Measurements from ENCODE around the gene TTLL4. TPM values are rescaled to one million over a fixed set of nuclear protein-coding genes. Genes with fewer than 3 reads are reported as not detected.

The TTLL4 gene
- total RNA-seq, 2 experiments from 2014 or later: 38.2 to 68.0 TPM

DNA sequence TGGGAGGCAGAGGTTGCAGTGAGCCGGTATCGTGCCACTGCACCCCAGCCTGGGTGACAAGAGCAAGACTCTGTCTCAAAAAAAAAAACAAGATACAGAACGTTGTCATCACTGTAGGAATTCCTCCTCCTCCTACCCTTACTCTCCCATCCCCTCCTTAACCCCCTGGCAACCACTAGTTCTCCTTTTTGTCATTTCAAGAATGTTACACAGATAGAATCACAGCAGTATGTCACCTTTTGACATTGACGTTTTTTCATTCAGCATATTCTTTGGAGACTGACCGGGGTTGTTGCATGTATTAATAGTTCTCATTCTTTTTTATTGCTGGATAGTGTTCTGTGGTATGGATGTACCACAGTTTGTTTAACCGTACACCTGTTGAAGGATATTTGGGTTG, 32.4 kb downstream of the TTLL4 start:
- no peak overlapping the region for H3K4me2 ChIP-seq (ENCODE audit: low read length)
- POLR2A ChIA-PET: no interaction called here
- no TSS peak for BruUV-seq (replicated peaks)
- no peaks in the 10 kb centered on the region for H3K9me2 ChIP-seq (ENCODE audit: insufficient read depth, low read length)
- H3K4me3 ChIP-seq (ENCODE audit: low read depth, low read length, poor library complexity, severe bottlenecking): no peak overlapping the region
- no peak for DNase-seq (ENCODE audit: low spot score)
- TF ChIP-seq, protein P1, sequence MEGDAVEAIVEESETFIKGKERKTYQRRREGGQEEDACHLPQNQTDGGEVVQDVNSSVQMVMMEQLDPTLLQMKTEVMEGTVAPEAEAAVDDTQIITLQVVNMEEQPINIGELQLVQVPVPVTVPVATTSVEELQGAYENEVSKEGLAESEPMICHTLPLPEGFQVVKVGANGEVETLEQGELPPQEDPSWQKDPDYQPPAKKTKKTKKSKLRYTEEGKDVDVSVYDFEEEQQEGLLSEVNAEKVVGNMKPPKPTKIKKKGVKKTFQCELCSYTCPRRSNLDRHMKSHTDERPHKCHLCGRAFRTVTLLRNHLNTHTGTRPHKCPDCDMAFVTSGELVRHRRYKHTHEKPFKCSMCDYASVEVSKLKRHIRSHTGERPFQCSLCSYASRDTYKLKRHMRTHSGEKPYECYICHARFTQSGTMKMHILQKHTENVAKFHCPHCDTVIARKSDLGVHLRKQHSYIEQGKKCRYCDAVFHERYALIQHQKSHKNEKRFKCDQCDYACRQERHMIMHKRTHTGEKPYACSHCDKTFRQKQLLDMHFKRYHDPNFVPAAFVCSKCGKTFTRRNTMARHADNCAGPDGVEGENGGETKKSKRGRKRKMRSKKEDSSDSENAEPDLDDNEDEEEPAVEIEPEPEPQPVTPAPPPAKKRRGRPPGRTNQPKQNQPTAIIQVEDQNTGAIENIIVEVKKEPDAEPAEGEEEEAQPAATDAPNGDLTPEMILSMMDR (conservative IDR thresholded peaks at IDR 0.05; ENCODE audit: low read length): no peak
- no peak for TF ChIP-seq EZH2phosphoT487 (IDR thresholded peaks at IDR 0.05; ENCODE audit: borderline replicate concordance, low read depth, low read length)
- H4K20me1 ChIP-seq (ENCODE audit: insufficient read depth, low read length): no peaks in the 10 kb centered on the region
- H3K27ac ChIP-seq (ENCODE audit: low read depth, low read length, poor library complexity, severe bottlenecking): no peak overlapping the region
- no peaks in the 10 kb centered on the region for H3K4me1 ChIP-seq (ENCODE audit: insufficient read depth, low read length, poor library complexity, severe bottlenecking)
- H3K79me2 ChIP-seq (ENCODE audit: insufficient read depth, low read depth, low read length): no peaks in the 10 kb centered on the region
- intact Hi-C loops (cut with micrococcal nuclease; ENCODE audit: unreplicated experiment): no loop called here
- peaks cover 95% of the 10 kb centered on the region for H3K36me3 ChIP-seq (ENCODE audit: insufficient read depth, low read length)
- no peak overlapping the region for H2AFZ ChIP-seq (ENCODE audit: low read length)
- H3K9me3 ChIP-seq (ENCODE audit: low read length): no peaks in the 10 kb centered on the region
- CTCF ChIA-PET (ENCODE audit: unreplicated experiment): no interaction called here

DNA sequence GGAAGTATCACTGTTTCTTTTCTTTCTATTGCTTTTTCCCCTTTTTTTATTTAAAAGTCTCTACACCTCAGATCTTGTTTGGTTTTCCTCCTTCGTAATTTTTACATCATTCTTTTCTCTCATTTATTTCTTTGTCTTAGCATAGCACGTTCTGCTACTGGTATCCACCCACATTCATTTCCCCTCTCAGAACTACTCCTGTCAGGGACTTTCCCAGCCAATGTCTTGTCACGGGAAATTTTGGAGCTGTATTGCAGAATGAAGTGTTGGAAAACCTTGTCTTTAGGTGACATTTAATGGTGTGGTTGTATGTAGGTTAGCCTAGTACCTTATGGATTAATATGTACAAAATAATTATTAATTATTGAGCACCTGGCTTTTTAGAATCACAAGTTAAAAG, 34.0 kb downstream of the TTLL4 start:
- Histone ChIP-seq H3K9me2 (ENCODE audit: insufficient read depth, low read length) (no peaks in the 10 kb centered on the region), H3K4me2 (ENCODE audit: low read length) (no peak overlapping the region), H4K20me1 (ENCODE audit: insufficient read depth, low read length) (no peaks in the 10 kb centered on the region), H3K4me3 (ENCODE audit: low read depth, low read length, poor library complexity, severe bottlenecking) (no peak overlapping the region), H3K9me3 (ENCODE audit: low read length) (no peaks in the 10 kb centered on the region), H3K36me3 (ENCODE audit: insufficient read depth, low read length) (peaks cover 95% of the 10 kb centered on the region), H3K79me2 (ENCODE audit: insufficient read depth, low read depth, low read length) (no peaks in the 10 kb centered on the region), H3K27ac (ENCODE audit: low read depth, low read length, poor library complexity, severe bottlenecking) (no peak overlapping the region), H3K4me1 (ENCODE audit: insufficient read depth, low read length, poor library complexity, severe bottlenecking) (no peaks in the 10 kb centered on the region), H2AFZ (ENCODE audit: low read length) (no peak overlapping the region)
- no peak for DNase-seq (ENCODE audit: low spot score)
- intact Hi-C loops (cut with micrococcal nuclease; ENCODE audit: unreplicated experiment): no loop called here
- ChIA-PET CTCF (ENCODE audit: unreplicated experiment) (no interaction called here), POLR2A (interaction anchor here (1.0 kb wide), 1 partner anchor 10 kb away, joined by 4 read pairs; no protein-coding TSS in a partner anchor)
- BruUV-seq (replicated peaks): no TSS peak
- no peak for TF ChIP-seq EZH2phosphoT487 (IDR thresholded peaks at IDR 0.05; ENCODE audit: borderline replicate concordance, low read depth, low read length)
- TF ChIP-seq, protein P1 (conservative IDR thresholded peaks at IDR 0.05; ENCODE audit: low read length): no peak

DNA sequence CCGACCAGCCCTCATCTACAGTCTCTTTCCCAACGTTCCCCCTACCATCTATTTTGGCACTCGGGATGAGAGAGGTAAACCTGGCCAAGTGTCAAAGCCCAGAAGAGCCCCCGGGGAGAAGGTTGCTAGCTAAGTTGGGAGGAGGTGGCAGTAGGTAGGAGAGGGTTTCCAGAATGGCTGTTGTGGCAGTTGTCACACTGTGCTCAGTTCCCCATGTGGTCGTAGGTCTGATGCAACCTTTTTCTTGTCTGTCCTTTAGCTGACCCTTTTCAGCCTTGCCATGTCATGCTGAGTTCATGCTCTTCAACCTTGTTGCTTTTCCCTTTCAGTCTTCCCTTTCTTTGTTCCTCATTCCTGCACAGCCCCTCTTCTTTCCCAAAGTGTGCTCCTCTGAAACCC, 34.5 kb downstream of the TTLL4 start:
- H2AFZ ChIP-seq (ENCODE audit: low read length): no peak overlapping the region
- H3K27ac ChIP-seq (ENCODE audit: low read depth, low read length, poor library complexity, severe bottlenecking): no peak overlapping the region
- no peak overlapping the region for H3K4me3 ChIP-seq (ENCODE audit: low read depth, low read length, poor library complexity, severe bottlenecking)
- no peaks in the 10 kb centered on the region for H3K4me1 ChIP-seq (ENCODE audit: insufficient read depth, low read length, poor library complexity, severe bottlenecking)
- H3K79me2 ChIP-seq (ENCODE audit: insufficient read depth, low read depth, low read length): no peaks in the 10 kb centered on the region
- no peaks in the 10 kb centered on the region for H3K9me3 ChIP-seq (ENCODE audit: low read length)
- intact Hi-C loops (cut with micrococcal nuclease; ENCODE audit: unreplicated experiment): no loop called here
- peaks cover 95% of the 10 kb centered on the region for H3K36me3 ChIP-seq (ENCODE audit: insufficient read depth, low read length)
- no peaks in the 10 kb centered on the region for H3K9me2 ChIP-seq (ENCODE audit: insufficient read depth, low read length)
- H4K20me1 ChIP-seq (ENCODE audit: insufficient read depth, low read length): no peaks in the 10 kb centered on the region
- DNase-seq (ENCODE audit: low spot score): no peak
- no peak overlapping the region for H3K4me2 ChIP-seq (ENCODE audit: low read length)
- BruUV-seq (replicated peaks): no TSS peak
- POLR2A ChIA-PET: no interaction called here
- TF ChIP-seq EZH2phosphoT487 (IDR thresholded peaks at IDR 0.05; ENCODE audit: borderline replicate concordance, low read depth, low read length): no peak
- TF ChIP-seq, protein P1 (conservative IDR thresholded peaks at IDR 0.05; ENCODE audit: low read length): no peak
- CTCF ChIA-PET (ENCODE audit: unreplicated experiment): no interaction called here

Data from OCI-LY7 (cell line).